Left cardiac atrium (tissue), 4 donors: ENCODE measurements around the gene EIF2S1. TPM values are rescaled to one million over a fixed set of nuclear protein-coding genes. Genes with fewer than 3 reads are reported as not detected.
"Not testable (repeated sequence)": the region's sequence is repeated elsewhere in the genome, so short reads cannot be mapped to it uniquely, and the experiment has no call there.

Source experiments
- ATAC-seq, 2 donors: fragments of 200-7000 bp; cut with Tn5 transposase; one replicate each; pipeline ENCODE4 v1.9.1; 2020; ENCODE audit warnings: mild to moderate bottlenecking in 2 of 2, moderate library complexity in 2 of 2
- DNase-seq: peaks from one replicate; pipeline ENCODE4 v3.0.0-alpha.2; 2020
- intact Hi-C, 2 donors: fragments of 100-400 bp; cut with DNase I; formaldehyde crosslinking; loops; one replicate each; pipeline versions ENCODE4 v1.14.1 to v1.15.1; 2022 to 2023
- long read RNA-seq: library from polyadenylated mRNA; unstranded; transcript quantifications from one replicate; pipeline ENCODE4 v2.0.0, GENCODE V29; 2021
- total RNA-seq, 2 donors: library from RNA; stranded (reverse); fragmentation: NEBNext Ultra II Directional; extraction: Animal tissue kit (Norgen Biotek cat#: 25700); gene quantifications; one replicate each; pipeline ENCODE4 v1.2.1, GENCODE V29; 2021
- donor health status: DM: no; HTN: yes; CAD: no.
- donor health status: DM: no; HTN: yes; CAD: no; lungs with severe emphysema.
- donor health status: DM: yes; HTN: yes; CAD: no.
- donor health status: Dilated cardiomyopathy.

EIF2S1 gene
- 10 to 100 TPM; 79.3 to 96.4 TPM for total RNA-seq
- long read RNA-seq, full-length matches to known transcripts, result 114 of 118 reads
- long read RNA-seq, partial matches to known transcripts, result 0 of 118 reads
- long read RNA-seq, other reads (novel, unspliced or antisense), result 4 of 118 reads

DNA sequence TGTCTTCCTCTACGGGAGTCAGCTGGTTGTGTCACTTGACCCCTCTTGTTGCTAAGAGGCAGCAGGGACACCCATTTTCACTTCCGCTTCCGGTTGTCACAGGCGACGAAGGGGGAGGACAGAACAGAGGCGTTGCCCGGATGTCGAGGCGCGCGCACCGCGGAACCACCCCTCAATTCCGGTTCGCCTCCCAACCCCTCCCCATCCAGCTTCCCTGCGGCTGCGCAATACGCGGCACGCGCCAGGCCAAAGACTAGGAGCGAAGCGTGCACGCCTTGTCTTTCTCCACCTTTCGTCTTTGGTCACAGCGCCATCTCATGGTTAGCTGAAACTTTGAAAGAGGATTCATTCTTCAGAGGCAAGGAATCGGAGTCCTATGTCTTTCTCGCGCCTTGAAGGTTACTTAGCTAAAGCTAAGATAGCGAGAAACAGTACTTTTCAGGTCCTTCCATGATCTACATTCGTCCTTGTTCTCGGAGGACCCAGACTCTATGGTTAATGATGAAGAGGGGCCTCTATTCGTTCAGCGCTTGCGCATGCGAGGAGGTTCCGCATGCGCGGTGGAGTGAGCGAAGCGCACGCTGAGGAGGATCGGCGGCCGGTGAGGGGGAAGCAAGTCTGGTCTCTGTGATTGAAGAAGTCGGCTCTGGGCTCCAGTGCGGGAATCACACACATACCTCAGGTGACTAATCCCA, at the start of gene EIF2S1, which contains the start of gene ATP6V1D:
EIF2S1 (plus strand) TSS at position 554 of the 695 bp plus-strand sequence. CDS start 4,440 bp downstream, outside the sequence.
ATP6V1D (minus strand) TSS at position 30 of the 695 bp plus-strand sequence. CDS start 106 bp downstream, outside the sequence.
- peak; percentile 99 for DNase-seq
- ATAC-seq, result peak; percentile 98
- intact Hi-C loops, result no loop called here

GRCh38 chr14:67311868-67312267, 48.3 kb upstream of the EIF2S1 start:
- no peak for DNase-seq
- intact Hi-C loops, result no loop called here
- no peak for ATAC-seq

GRCh38 chr14:67313153-67313552, 47.0 kb upstream of the EIF2S1 start:
- no peak for DNase-seq
- ATAC-seq, result no peak
- intact Hi-C loops, result no loop called here

GRCh38 chr14:67317822-67318221, 42.3 kb upstream of the EIF2S1 start:
- intact Hi-C loops, result no loop called here
- no peak for ATAC-seq
- no peak for DNase-seq

DNA sequence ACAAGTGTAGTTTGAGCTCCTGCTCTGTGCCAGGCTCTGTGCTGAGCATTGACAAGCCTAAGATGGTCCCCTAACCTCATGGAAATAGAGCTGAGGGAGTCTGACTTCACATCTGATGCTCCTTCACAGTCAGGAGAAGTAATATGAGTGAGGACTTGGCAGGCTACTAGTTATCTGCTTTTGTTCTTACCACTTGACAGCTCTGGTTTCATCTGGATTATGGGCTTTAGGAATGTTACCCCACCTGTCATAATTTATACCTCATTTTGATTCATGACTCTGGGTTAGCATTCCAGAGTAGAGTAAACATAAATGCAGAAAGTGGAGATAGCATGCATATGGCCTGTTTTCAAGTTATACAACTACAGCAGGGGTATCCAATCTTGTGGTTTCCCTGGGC, 41.0 kb upstream of the EIF2S1 start:
- intact Hi-C loops, result no loop called here
- ATAC-seq (no peak), DNase-seq (no peak)

GRCh38 chr14:67329666-67330065, 30.5 kb upstream of the EIF2S1 start:
- DNase-seq, intact Hi-C loops, ATAC-seq: not testable (repeated sequence)

DNA sequence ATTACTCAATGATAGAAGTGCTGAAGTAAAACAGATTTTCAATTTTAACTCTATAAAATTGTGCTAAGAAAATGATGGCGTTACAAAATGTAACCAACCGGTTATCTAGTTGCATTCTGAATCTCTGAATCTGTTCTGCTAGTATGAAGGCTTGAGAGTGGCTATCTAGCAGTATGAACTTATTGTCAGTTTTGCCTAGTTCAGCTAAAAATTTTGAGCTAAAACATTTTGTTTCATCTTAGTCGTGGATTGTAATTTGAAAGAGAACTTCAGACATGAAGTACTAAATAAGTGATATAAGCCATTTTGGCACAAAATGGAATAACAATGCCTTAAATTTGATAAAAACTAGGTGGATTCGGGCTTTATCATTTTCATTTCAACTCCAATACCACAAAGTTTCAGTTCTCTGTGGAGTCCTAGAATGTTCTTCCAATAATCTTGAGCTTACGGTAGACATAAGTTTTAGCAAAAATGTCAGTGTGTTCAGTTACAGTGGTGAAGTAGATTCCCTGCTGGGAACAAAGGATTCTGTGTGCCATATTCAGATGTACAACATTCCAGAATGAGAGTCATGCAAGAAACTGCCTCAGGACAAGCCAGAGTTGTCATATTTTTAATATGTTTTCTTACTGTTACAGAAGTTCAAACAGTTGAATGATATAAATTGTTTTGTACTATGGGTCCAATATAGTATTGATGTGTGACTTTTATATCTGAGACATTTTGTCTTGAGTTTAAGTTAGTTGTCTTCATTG, 28.6 kb upstream of the EIF2S1 start:
- intact Hi-C loops, result no loop called here
- DNase-seq (no peak), ATAC-seq (no peak)

- intact Hi-C loops, result no loop called here
- ATAC-seq (no peak), DNase-seq (no peak)
These were observed 27.7 kb upstream of the EIF2S1 start for GRCh38 chr14:67332468-67332867.

DNA sequence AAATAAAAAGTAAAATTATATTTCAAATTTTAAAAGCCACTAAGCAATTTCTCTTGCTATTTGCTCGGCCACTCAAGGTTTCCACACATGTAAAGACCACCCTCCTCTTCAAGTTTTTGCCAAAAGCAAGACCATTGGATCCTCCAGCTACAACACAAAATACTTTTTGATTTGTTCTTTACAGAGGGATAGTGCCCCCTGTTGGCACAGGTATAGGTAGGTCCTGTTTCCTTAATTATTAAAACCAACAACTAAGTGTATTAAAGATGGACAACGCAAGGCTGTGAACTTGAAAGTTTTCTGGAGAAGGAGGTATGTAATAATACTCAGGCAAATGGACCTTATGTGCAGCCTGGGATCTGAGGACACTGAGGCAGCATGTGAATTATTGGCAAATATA, 24.3 kb upstream of the EIF2S1 start:
- no peak for DNase-seq
- intact Hi-C loops, result no loop called here
- no peak for ATAC-seq

DNA sequence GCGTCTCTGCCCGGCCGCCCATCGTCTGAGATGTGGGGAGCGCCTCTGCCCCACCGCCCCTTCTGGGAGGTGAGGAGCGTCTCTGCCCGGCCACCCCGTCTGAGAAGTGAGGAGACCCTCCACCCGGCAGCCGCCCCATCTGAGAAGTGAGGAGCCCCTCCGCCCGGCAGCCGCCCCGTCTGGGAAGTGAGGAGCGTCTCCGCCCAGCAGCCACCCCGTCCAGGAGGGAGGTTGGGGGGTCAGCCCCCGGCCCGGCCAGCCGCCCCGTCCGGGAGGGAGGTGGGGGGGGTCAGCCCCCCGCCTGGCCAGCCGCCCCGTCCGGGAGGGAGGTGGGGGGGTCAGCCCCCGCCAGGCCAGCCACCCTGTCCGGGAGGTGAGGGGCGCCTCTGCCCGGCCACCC, 18.9 kb upstream of the EIF2S1 start:
- intact Hi-C loops, DNase-seq, ATAC-seq: not testable (repeated sequence)

GRCh38 chr14:67343601-67344230, 16.4 kb upstream of the EIF2S1 start:
- ATAC-seq, result no peak
- intact Hi-C loops, result no loop called here

DNA sequence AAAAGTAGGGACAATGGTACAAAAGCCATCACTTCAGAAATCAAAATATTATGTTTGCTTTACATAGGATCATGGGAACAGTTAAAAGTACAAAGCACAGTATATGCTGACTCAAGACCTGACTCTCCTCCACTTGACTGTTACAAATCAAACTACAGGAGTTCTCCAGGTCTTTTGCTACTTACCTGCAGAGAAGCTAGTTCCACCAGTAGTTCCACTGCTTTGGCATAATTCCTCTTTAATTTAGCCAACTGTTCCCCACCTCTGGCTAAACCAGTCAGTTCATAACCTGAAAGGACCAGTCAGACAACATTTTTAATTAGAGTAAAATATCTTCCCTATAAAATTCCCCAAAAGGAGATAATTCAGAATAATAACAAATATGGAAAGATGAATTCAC, 14.5 kb upstream of the EIF2S1 start:
- no peak for ATAC-seq
- intact Hi-C loops, result no loop called here

More at GRCh38 chr14:67343601-67344230, 16.4 kb upstream of the EIF2S1 start:
- no peak for DNase-seq

GRCh38 chr14:67352055-67352454, 8.1 kb upstream of the EIF2S1 start:
- ATAC-seq (no peak), DNase-seq (no peak)
- intact Hi-C loops, result no loop called here

More for the DNA sequence above, 14.5 kb upstream of the EIF2S1 start:
- no peak for DNase-seq

GRCh38 chr14:67357186-67357968, 2.8 kb upstream of the EIF2S1 start:
- ATAC-seq (no peak), DNase-seq (no peak)
- intact Hi-C loops, result no loop called here

DNA sequence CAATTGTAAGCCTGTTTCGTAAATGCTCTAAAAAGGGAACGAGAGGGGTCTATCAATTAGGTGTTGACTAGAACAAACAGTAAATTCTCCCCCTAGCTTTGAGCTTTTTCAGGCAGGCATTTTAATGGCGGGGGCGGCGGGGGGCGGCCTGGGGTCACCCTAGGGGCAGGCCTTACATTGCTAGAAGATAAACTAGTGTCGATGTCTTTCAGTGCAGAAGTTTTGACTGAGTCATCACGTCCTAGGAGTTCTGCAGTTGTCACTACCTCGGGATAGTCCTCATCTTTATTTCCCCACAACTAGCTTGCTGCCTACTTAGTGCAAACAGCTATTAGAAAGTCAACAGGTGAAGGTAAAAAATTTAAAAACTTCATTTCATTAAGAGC, 2.2 kb upstream of the EIF2S1 start:
- DNase-seq (no peak), ATAC-seq (no peak)
- intact Hi-C loops, result no loop called here

DNA sequence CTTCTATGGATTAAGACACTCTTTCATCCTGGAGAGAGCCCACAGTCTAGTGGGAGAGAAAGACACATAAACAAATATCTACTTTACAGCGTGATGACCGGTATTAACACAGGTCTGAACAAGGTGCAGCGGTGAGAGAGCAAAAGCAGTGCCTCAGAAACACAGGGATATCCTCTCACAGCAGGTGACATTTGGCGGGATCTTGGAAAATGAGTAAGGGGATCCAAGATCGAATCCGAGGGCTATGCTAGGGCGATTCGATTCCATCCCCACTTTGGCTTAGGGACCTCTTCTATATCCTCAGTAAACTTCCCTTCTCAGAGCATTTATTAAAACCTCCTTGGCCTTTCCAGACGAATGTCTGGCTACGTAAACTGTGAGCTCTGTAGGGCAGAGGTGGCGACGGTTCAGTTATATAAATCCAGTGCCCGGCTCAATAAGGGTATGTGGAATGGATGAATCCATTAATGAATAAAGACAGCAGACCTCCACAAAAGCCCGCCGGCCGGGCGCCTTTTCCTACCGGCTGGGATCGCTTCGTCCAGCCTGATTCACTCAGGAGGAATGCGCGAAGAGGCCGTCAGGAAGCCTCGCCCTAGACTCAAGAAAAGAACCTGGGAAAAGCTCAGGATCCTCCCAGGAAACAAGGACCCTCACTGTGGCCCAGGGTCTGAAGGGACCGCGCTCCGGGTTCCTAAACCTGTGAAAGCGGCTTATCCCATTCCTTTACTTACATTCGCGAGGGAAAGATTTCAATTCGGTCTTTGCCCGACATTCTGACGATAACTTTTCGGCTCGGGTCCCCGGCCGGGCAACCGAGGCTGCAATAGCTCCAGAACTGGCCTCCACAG, 979 bp upstream of the EIF2S1 start:
- DNase-seq (peak; percentile 36), ATAC-seq (peak; percentile 4 to 14)
- intact Hi-C loops, result no loop called here

- no peak for DNase-seq
- peak; percentile 38 to 56 for ATAC-seq
- intact Hi-C loops, result no loop called here
These were observed 510 bp downstream of the EIF2S1 start for GRCh38 chr14:67360470-67361206.
